HG03565 (cell line): ENCODE measurements around the gene DGCR8.

Source experiments
- ATAC-seq: cut with Tn5 transposase; IDR thresholded peaks from one replicate; pipeline ENCODE4 v1.9.1; 2021; ENCODE audit warnings: mild to moderate bottlenecking, moderate library complexity; ENCODE audit not compliant: unreplicated experiment

DGCR8 gene

GRCh38 chr22:20089226-20089976 is 9.4 kb downstream of the DGCR8 start:
- ATAC-seq = no peak

- no peak for ATAC-seq
Measured at GRCh38 chr22:20089977-20090729, 10.1 kb downstream of the DGCR8 start.

- no peak for ATAC-seq
Measured at GRCh38 chr22:20090730-20091240, 10.7 kb downstream of the DGCR8 start.

GRCh38 chr22:20091690-20092476 is 11.8 kb downstream of the DGCR8 start:
- no peak for ATAC-seq

GRCh38 chr22:20092477-20092854 is 12.4 kb downstream of the DGCR8 start:
- no peak for ATAC-seq

GRCh38 chr22:20093418-20094196 is 13.6 kb downstream of the DGCR8 start:
- ATAC-seq = no peak

GRCh38 chr22:20094197-20094807 is 14.3 kb downstream of the DGCR8 start:
- no peak for ATAC-seq

- no peak for ATAC-seq
Measured at GRCh38 chr22:20095521-20095920, 15.5 kb downstream of the DGCR8 start.

- ATAC-seq = no peak
Measured at GRCh38 chr22:20096574-20097420, 16.8 kb downstream of the DGCR8 start.

GRCh38 chr22:20099099-20099711 is 19.2 kb downstream of the DGCR8 start:
- no peak for ATAC-seq

- no peak for ATAC-seq
Measured at GRCh38 chr22:20101638-20102037, 21.6 kb downstream of the DGCR8 start.

- ATAC-seq = no peak
Measured at GRCh38 chr22:20102203-20102780, 22.3 kb downstream of the DGCR8 start.

- ATAC-seq = no peak
Measured at GRCh38 chr22:20105456-20106204, 25.6 kb downstream of the DGCR8 start.

GRCh38 chr22:20106205-20106848 is 26.3 kb downstream of the DGCR8 start:
- ATAC-seq = no peak

GRCh38 chr22:20106849-20107237 is 26.8 kb downstream of the DGCR8 start:
- ATAC-seq = no peak

GRCh38 chr22:20107471-20107901 is 27.4 kb downstream of the DGCR8 start:
- ATAC-seq = no peak
